H7 (cell line): ENCODE data around the gene NADK. TPM values are rescaled to one million over a fixed set of nuclear protein-coding genes. Genes with fewer than 3 reads are reported as not detected.

Experiments used
- DNase-seq: peaks from one replicate; pipeline ENCODE4 v3.0.0; 2012
- H3K27me3 ChIP-seq: 2 replicates; pipeline ENCODE4 v1.6.0; 2011; ENCODE audit warnings: mild to moderate bottlenecking, low read length; ENCODE audit not compliant: control insufficient read depth, insufficient read depth
- H3K36me3 ChIP-seq: replicated peaks from 2 replicates; pipeline ENCODE4 v1.5.1; 2011; ENCODE audit warnings: low read length; ENCODE audit not compliant: control insufficient read depth, insufficient read depth
- H3K4me3 ChIP-seq: 2 replicates; pipeline ENCODE4 v1.5.1; 2011; ENCODE audit warnings: low read depth, mild to moderate bottlenecking, control low read depth, low read length, moderate library complexity; ENCODE audit not compliant: insufficient read depth
- total RNA-seq: library from RNA; depleted of rRNA; stranded (reverse); fragments of >200 nt; shearing (Covaris generic); gene quantifications from 2 replicates; pipeline ENCODE4 v1.2.3, GENCODE V29; 2014

NADK gene
- total RNA-seq, 1 experiment from 2014 or later: 111 TPM

- H3K4me3 ChIP-seq: peak overlapping the region; percentile 98
- H3K27me3 ChIP-seq: no peaks in the 10 kb centered on the region
- H3K36me3 ChIP-seq: peaks cover 1% of the 10 kb centered on the region
- DNase-seq: peak; percentile 84
Observed at GRCh38 chr1:1779691-1780597, 1.7 kb upstream of the NADK start.

- H3K27me3 ChIP-seq: no peaks in the 10 kb centered on the region
- peak overlapping the region; percentile 98 for H3K4me3 ChIP-seq
- no peak for DNase-seq
- no peaks in the 10 kb centered on the region; the same call in none of the 2 replicates for H3K36me3 ChIP-seq
Observed at GRCh38 chr1:1779320-1779675, 1.0 kb upstream of the NADK start.

- H3K27me3 ChIP-seq: no peaks in the 10 kb centered on the region
- H3K4me3 ChIP-seq: peak overlapping the region; percentile 98
- DNase-seq: peak; percentile 96
- H3K36me3 ChIP-seq: no peaks in the 10 kb centered on the region; the same call in none of the 2 replicates
Observed at GRCh38 chr1:1778663-1779319, 521 bp upstream of the NADK start.

GRCh38 chr1:1777583-1777899 is 729 bp downstream of the NADK start:
- H3K27me3 ChIP-seq: no peaks in the 10 kb centered on the region
- no peaks in the 10 kb centered on the region; the same call in none of the 2 replicates for H3K36me3 ChIP-seq
- DNase-seq: no peak
- peak overlapping the region; percentile 98 for H3K4me3 ChIP-seq

GRCh38 chr1:1776672-1777582 is 1.3 kb downstream of the NADK start:
- no peaks in the 10 kb centered on the region; the same call in none of the 2 replicates for H3K36me3 ChIP-seq
- peak overlapping the region; percentile 98 for H3K4me3 ChIP-seq
- no peak for DNase-seq
- no peaks in the 10 kb centered on the region for H3K27me3 ChIP-seq

GRCh38 chr1:1775327-1776226 is 2.7 kb downstream of the NADK start:
- Histone ChIP-seq H3K4me3 (no peak overlapping the region), H3K36me3 (no peaks in the 10 kb centered on the region; the same call in none of the 2 replicates), H3K27me3 (no peaks in the 10 kb centered on the region)
- DNase-seq: peak; percentile 67

- Histone ChIP-seq H3K27me3 (no peaks in the 10 kb centered on the region), H3K36me3 (no peaks in the 10 kb centered on the region; the same call in none of the 2 replicates), H3K4me3 (no peak overlapping the region)
- DNase-seq: no peak
Observed at GRCh38 chr1:1773874-1774273, 4.4 kb downstream of the NADK start.

GRCh38 chr1:1771096-1771495 is 7.2 kb downstream of the NADK start:
- Histone ChIP-seq H3K36me3 (peaks cover 2% of the 10 kb centered on the region), H3K27me3 (no peaks in the 10 kb centered on the region), H3K4me3 (no peak overlapping the region)
- no peak for DNase-seq

- no peak for DNase-seq
- no peak overlapping the region for H3K4me3 ChIP-seq
- peaks cover 2% of the 10 kb centered on the region; the same call in 1 of the 2 replicates for H3K36me3 ChIP-seq
- no peaks in the 10 kb centered on the region for H3K27me3 ChIP-seq
Observed at GRCh38 chr1:1770102-1770501, 8.2 kb downstream of the NADK start.

- Histone ChIP-seq H3K4me3 (no peak overlapping the region), H3K36me3 (peaks cover 6% of the 10 kb centered on the region), H3K27me3 (no peaks in the 10 kb centered on the region)
- DNase-seq: no peak
Observed at GRCh38 chr1:1768249-1768992, 9.8 kb downstream of the NADK start.

- H3K27me3 ChIP-seq: no peaks in the 10 kb centered on the region
- DNase-seq: no peak
- peaks cover 19% of the 10 kb centered on the region for H3K36me3 ChIP-seq
- H3K4me3 ChIP-seq: no peak overlapping the region
Observed at GRCh38 chr1:1764876-1765470, 13.3 kb downstream of the NADK start.

GRCh38 chr1:1763657-1764621 is 14.3 kb downstream of the NADK start:
- no peak overlapping the region for H3K4me3 ChIP-seq
- H3K27me3 ChIP-seq: no peaks in the 10 kb centered on the region
- no peak for DNase-seq
- H3K36me3 ChIP-seq: peaks cover 20% of the 10 kb centered on the region
